ENCODE measurements around the gene SIX4. TPM values are rescaled to one million over a fixed set of nuclear protein-coding genes. Genes with fewer than 3 reads are reported as not detected.

SIX4 gene
- total RNA-seq, result 2.7 and 4.1 TPM in 2 replicates

GRCh38 chr14:60723907-60724618 lies at the start of gene SIX4:
Gene SIX4 (minus strand): TSS chr14:60724351. CDS start chr14:60724074, 277 bp downstream.

GRCh38 chr14:60734465-60735242 lies 10.5 kb upstream of the SIX4 start, which contains the start of gene MNAT1:
Gene MNAT1 (plus strand): TSS chr14:60734761. CDS start chr14:60734863, 102 bp downstream.

Other genes with a start within 250 kb of the SIX4 start
- gene C14orf39, start 238.3 kb downstream of the SIX4 start, total RNA-seq, result not detected in 2 replicates
- not detected in 2 replicates for gene SIX6, start 215.2 kb downstream of the SIX4 start, total RNA-seq
- gene SIX1, start 74.9 kb downstream of the SIX4 start, total RNA-seq, result not detected in 2 replicates
- 28.1 and 28.7 TPM in 2 replicates for gene MNAT1, start 10.4 kb upstream of the SIX4 start, total RNA-seq

All from placental epithelial cell (primary cell).